Measurements from ENCODE around the gene SYNDIG1L. TPM values are rescaled to one million over a fixed set of nuclear protein-coding genes. Genes with fewer than 3 reads are reported as not detected.
A peak's percentile ranks its signal among the peaks of the same experiment; 100 is the strongest.

Gene SYNDIG1L
- total RNA-seq, 1 experiment from 2014 or later, result not detected

DNA sequence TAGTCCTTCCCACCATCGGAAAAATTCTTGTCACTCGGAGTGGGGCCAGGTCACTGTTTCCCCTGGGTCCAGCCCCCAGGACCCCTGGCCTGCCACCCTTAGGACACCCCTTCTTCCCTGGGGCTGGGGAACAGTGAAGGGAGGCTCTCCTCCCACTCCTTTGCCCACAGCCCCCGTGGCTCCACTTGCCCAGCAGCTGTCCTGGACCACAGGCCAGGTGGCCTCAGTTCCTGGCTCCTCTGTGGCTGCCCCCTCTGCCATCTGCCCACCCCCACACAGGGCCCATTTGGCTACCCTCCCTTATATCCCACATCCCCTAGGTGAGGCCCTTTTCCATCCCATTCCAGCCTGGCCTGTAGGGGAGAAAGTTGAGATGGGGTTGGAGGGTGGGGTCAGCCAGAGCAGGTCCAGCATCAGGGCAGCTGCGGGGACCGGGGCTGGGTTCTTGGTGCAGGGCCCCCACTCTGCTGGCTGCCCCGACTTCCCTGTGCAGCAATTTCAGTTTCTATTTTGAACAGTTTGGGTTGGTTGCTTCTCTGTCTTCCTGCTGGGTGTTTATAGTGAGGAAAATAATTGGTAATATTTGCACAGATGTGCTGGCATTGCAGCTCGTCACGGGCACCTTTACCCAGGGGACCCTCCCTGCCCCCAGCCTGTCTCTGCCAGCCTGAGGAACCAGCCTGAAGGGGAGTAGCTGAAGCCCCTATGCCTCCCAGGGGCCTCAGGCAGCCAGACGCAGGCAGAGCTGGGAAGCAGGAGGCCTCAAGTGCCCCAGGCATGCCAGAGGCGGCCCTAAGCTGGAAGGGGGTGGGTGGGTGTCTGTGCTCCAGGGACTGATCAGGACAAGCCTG is 23.4 kb downstream of the SYNDIG1L start:
- H3K4me3 ChIP-seq (replicated peaks in 1 of 2; ENCODE audit: low read depth in 1 of 2, low read length in 2 of 2), result no peak overlapping the region
- CTCF ChIA-PET, result interaction anchor here (0.6 kb wide), 1 partner anchor 24 kb away, joined by 5 read pairs; no protein-coding TSS in a partner anchor
- H3K4me2 ChIP-seq (ENCODE audit: low read length), result peak overlapping the region; percentile 66; the same call in 1 of the 2 replicates
- H3K4me1 ChIP-seq (ENCODE audit: control insufficient read depth in 1 of 2, insufficient read depth in 2 of 2, low read length in 2 of 2), result peaks cover 12 to 16% of the 10 kb centered on the region in 2 experiments
- H3K9me3 ChIP-seq (ENCODE audit: control insufficient read depth in 1 of 2, insufficient read depth in 1 of 2, low read depth in 1 of 2, low read length in 2 of 2), result no peaks in the 10 kb centered on the region
- H3K9ac ChIP-seq (ENCODE audit: low read length), result no peak overlapping the region
- no peak overlapping the region for H2AFZ ChIP-seq (ENCODE audit: low read depth, low read length, poor library complexity, severe bottlenecking)
- TF ChIP-seq, protein P1, sequence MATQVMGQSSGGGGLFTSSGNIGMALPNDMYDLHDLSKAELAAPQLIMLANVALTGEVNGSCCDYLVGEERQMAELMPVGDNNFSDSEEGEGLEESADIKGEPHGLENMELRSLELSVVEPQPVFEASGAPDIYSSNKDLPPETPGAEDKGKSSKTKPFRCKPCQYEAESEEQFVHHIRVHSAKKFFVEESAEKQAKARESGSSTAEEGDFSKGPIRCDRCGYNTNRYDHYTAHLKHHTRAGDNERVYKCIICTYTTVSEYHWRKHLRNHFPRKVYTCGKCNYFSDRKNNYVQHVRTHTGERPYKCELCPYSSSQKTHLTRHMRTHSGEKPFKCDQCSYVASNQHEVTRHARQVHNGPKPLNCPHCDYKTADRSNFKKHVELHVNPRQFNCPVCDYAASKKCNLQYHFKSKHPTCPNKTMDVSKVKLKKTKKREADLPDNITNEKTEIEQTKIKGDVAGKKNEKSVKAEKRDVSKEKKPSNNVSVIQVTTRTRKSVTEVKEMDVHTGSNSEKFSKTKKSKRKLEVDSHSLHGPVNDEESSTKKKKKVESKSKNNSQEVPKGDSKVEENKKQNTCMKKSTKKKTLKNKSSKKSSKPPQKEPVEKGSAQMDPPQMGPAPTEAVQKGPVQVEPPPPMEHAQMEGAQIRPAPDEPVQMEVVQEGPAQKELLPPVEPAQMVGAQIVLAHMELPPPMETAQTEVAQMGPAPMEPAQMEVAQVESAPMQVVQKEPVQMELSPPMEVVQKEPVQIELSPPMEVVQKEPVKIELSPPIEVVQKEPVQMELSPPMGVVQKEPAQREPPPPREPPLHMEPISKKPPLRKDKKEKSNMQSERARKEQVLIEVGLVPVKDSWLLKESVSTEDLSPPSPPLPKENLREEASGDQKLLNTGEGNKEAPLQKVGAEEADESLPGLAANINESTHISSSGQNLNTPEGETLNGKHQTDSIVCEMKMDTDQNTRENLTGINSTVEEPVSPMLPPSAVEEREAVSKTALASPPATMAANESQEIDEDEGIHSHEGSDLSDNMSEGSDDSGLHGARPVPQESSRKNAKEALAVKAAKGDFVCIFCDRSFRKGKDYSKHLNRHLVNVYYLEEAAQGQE (IDR thresholded peaks at IDR 0.05; ENCODE audit: low read depth), result no peak
- TF ChIP-seq POLR2A (IDR thresholded peaks at IDR 0.05; ENCODE audit: borderline replicate concordance, extremely low read depth, insufficient read depth, insufficient read length) (no peak), POLR2AphosphoS5 (IDR thresholded peaks at IDR 0.05; ENCODE audit: low read depth, low read length) (no peak), EGR1 (IDR thresholded peaks at IDR 0.05; ENCODE audit: low read depth) (no peak), RAD21 (IDR thresholded peaks at IDR 0.05; ENCODE audit: low read depth) (no peak), SP1 (IDR thresholded peaks at IDR 0.05; ENCODE audit: low read depth) (no peak), ELF1 (IDR thresholded peaks at IDR 0.05; ENCODE audit: borderline replicate concordance, low read depth) (no peak), FOSL1 (IDR thresholded peaks at IDR 0.05; ENCODE audit: low read depth) (no peak), CBX3 (IDR thresholded peaks at IDR 0.05; ENCODE audit: low read depth) (no peak), EZH2 (IDR thresholded peaks at IDR 0.05) (no peak), JUND (IDR thresholded peaks at IDR 0.05) (no peak), EZH2phosphoT487 (IDR thresholded peaks at IDR 0.05; ENCODE audit: borderline replicate concordance) (no peak), ZFX (IDR thresholded peaks at IDR 0.05) (no peak), ZNF274 (IDR thresholded peaks at IDR 0.05; ENCODE audit: low read depth, low read length) (no peak)
- TF ChIP-seq, protein P2, sequence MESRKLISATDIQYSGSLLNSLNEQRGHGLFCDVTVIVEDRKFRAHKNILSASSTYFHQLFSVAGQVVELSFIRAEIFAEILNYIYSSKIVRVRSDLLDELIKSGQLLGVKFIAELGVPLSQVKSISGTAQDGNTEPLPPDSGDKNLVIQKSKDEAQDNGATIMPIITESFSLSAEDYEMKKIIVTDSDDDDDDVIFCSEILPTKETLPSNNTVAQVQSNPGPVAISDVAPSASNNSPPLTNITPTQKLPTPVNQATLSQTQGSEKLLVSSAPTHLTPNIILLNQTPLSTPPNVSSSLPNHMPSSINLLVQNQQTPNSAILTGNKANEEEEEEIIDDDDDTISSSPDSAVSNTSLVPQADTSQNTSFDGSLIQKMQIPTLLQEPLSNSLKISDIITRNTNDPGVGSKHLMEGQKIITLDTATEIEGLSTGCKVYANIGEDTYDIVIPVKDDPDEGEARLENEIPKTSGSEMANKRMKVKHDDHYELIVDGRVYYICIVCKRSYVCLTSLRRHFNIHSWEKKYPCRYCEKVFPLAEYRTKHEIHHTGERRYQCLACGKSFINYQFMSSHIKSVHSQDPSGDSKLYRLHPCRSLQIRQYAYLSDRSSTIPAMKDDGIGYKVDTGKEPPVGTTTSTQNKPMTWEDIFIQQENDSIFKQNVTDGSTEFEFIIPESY (IDR thresholded peaks at IDR 0.05; ENCODE audit: extremely low read depth, insufficient replicate concordance, low read length), result no peak
- BruUV-seq (replicated peaks), result no TSS peak
- ATAC-seq (no peak), DNase-seq (ENCODE audit: low read depth, low spot score) (no peak)
- no peaks in the 10 kb centered on the region for H3K9me2 ChIP-seq (ENCODE audit: insufficient read depth)
- H3K79me2 ChIP-seq (ENCODE audit: insufficient read depth, low read length), result no peaks in the 10 kb centered on the region
- POLR2A ChIA-PET, result no interaction called here
- H3K27ac ChIP-seq (ENCODE audit: low read depth, low read length), result no peak overlapping the region
- H3K36me3 ChIP-seq (ENCODE audit: control insufficient read depth in 1 of 2, insufficient read depth in 2 of 2, low read length in 2 of 2), result no peaks in the 10 kb centered on the region
- H3K27me3 ChIP-seq (ENCODE audit: insufficient read depth, low read length), result no peaks in the 10 kb centered on the region
- RAD21 ChIA-PET (ENCODE audit: low non-redundant PET in 1 of 2, low total read pairs in 2 of 2, uncharacterized antibody in 2 of 2, unreplicated experiment in 2 of 2), result no interaction called here
- no peaks in the 10 kb centered on the region for H4K20me1 ChIP-seq (ENCODE audit: insufficient read depth)
- intact Hi-C loops (cut with micrococcal nuclease), result no loop called here
